Activated CD4-positive, CD25-positive, alpha-beta regulatory T cell treated with anti-CD3 and anti-CD28 coated beads, Interleukin-2, amount 50 U/mL, for 16 hours (primary cell): ENCODE data around the gene SLC13A4.

Experiments
- DNase-seq: peaks from one replicate; pipeline ENCODE4 v3.0.0-alpha.2; 2020; ENCODE audit warnings: low read depth, low spot score

The SLC13A4 gene

DNA sequence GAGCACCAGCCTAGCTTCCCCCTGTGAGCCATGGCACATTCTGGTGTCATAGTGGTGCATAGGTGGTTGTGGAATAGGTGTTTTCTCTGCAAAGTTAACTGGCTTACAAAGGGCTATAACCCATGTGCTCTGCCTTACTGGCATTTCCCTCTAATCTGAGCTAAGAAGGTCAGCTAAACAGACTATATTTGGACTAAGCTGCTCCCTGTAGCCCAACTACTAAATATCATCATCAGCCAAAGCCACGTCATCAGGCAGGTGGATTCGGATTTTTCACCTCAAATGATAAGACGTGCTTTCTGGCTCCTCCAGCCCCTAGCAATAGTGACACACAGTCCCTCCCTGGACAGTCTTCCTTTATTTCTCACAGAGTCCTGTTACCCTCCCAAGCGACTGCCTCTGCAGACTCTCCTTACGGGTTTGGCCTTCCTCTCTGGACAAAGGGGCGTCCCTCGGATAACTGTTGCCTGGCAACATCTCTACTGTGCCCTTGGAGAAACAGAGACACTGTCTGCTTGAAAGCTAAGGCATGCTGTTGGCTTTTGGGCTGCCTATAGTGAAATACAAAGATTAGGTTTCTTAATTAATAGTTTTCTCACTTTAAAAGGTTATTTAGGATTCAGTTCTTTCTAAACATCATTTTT lies 9.1 kb downstream of the SLC13A4 start:
- no peak for DNase-seq

DNA sequence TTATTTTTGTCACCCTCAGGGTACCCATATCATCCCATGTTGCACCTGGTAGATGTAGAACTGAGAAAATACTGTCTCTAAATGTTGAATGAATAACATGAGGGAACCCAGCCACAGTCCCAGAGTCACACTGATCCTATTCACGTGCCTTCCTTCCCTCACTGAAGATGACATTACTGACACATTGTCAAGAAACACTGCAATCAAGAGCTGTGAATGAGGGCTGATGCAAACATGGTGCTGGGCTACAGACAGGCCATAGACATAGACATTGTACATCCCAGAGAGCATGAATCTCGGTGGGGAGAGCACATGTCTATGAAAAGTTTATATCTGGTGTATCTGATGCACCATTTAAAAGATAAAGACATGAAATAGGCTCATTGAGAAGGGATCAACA lies 9.8 kb downstream of the SLC13A4 start:
- DNase-seq, result no peak

DNA sequence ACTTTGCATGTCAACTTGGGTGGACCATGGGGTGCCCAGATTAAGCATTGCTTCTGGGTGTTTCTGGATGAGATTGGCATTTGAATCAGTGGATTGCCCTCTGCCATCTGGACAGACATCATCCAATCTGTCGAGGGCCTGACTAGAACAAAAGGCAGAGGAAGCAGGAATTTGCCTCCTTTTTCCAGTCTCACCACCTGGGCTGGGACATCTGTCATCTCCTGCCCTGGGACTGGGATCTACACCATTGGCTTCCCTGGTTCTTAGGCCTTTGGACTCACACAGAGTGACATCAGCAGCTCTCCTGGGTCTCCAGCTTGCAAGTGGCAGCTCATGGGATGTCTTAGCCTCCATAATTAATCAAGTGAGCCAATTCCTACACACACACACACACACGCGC lies 10.3 kb downstream of the SLC13A4 start:
- DNase-seq, result no peak

DNA sequence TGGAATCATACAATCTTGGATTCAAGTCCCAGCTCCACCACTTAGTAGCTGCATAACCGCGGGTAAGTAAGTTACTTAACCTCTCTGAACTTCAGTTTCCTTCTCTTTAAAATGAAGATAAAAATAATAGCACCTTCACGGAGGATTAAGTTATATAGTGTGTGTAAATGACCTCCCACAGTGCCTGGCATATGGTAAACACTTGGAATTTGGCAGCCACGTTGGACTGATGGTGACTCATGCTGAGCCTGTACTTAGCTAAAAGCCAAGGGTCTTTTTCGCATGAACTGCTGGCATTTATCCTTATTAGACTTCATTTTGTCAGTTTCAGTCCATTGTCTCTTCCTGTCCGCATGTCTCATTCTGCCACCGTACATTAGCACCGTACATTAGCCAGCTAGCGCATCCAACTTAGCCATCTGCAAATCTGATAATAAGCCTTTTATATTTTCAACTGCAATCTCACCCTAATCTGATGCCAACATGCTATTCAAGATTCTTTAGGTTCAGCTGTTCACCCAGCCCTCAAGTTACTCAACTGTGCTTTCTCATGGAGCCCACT lies 11.2 kb downstream of the SLC13A4 start:
- no peak for DNase-seq

DNA sequence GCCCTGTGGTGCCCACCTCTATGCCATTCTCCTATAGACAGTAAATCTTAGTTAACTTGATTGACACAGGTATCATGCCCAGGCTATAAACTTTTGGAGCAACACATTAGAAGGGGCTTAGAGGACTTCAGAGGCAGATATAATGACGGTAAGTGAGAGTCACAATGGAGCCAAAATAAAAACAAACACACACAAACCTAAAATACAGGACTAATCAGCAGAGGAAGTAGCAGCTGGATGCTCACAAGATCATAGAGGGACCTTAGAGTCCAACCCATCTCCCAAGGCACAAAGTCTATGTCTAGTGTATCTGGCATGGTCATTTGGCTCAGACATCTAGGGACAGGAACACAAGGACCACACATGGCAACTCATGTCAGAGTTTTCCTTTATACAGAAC lies 12.3 kb downstream of the SLC13A4 start:
- no peak for DNase-seq

DNA sequence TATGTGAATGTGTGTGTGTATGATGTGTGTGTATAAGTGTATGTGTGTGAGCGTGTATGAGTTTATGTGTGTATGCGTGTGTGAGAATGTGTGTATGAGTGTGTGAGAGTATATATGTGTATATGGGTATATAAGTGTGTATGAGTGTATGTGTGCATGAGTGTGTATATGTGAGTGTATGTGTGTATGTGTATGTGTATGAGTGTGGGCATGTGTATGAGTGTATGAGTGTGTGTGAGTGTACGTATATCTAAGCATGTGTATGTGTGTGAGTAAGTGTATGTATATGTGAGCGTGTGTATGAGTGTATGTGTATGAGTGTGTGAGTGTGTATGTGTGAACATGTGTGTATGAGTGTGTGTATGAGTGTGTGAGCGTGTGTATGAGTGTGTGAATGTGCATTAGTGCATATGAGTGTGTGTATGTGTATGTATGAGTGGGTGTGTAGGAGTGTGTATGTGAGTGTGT lies 12.9 kb downstream of the SLC13A4 start:
- DNase-seq, result no peak

DNA sequence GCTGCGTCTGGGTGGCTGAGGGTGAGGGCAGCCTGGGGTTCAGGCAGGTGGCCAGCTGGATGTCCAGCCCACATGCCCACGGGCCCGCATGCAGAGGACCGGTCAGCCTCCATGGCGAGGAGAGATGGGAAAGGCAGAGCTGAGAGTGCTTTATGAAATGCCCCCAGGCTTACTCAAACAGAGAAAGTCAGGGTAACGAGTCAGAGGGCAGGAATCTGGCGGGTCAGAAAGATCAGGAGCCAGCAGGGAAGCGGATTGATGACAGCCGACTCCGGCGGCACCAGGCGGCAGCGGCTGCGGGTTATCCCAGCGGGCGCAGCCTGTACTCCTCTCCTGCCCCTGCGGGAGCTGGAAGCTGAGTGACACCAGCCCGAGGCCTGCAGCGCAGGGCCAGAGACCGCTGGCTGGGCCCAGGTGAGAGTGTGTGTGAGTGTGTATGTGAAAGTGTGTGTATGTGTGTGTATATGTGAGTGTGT lies 13.4 kb downstream of the SLC13A4 start:
- DNase-seq, result no peak

DNA sequence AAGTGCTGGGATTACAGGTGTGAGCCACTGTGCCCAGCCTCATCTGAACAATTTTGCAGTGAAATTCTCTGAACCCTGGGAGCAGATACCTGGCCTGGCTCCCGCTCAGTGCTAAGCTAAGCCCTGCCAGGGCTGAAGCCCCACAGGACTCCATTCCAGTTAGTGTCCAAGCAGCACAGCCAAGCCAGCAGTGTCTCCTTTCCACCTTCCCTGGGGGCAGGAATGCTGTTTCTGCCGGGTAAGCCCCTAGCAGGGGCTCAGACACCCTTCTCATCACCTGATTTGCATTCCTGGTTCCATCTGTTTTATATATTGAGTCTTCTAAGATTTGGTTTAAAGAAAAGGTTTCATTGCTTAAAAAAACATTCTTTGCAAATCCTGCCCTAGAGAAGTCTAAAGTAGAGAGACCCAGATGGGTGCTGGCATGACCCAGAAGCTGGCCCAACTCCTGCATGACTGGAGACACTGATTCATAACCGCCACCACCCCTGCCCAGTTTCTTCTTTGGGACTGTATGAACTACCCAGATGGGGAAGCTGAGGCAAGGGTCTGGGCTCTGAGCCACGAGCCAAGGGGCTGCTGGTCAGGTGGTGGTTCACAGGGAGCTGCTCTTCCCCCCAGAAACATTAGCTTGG lies 14.0 kb downstream of the SLC13A4 start:
- DNase-seq, result no peak

DNA sequence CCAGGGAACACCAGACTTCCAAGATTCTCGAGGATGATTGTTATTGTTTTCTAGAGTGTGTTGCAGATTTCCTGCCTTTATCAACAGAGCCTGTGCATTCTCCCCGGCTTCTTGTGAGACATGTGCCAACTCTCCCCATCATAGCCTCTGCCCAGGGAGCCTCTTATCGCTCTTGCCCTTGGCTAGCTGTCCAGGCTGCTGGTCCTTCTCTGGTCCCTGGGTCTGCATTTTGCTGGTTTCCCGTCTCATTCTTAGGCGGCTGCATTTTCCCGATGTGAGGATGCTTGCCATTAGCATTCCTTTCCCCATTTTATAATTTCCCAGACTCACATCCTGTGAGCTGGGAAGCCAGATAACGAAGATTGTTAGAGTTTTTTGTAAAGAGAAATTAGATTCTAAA lies 15.2 kb downstream of the SLC13A4 start:
- no peak for DNase-seq

DNA sequence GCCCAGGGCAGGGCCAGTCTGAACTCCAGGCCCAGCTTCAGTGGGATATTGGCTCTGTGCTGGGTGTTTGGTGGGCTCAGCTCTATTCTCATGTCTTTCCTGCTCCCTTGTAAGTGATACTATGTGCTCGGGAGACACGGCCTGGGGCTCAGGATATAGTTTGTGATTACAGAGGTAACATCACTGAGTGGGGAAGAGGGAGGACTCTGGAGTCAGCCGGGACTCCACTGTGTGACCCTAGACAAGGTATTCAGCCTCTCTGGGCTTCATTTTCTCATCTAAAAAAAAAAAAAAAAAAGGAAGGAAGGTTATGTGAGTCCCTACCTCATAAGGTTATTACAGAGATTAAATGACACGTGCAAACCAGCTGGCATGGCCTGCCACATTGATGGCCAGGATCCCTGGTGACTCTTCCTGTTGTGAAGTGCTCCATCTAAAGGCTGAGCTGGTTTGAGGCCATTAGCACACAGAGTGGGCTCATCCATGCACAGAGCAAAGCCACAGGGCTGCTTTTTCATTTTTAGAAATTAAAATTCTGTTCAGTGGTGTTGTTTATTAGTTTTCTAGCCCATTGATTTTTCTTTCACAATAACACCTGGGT lies 15.7 kb downstream of the SLC13A4 start:
- no peak for DNase-seq

DNA sequence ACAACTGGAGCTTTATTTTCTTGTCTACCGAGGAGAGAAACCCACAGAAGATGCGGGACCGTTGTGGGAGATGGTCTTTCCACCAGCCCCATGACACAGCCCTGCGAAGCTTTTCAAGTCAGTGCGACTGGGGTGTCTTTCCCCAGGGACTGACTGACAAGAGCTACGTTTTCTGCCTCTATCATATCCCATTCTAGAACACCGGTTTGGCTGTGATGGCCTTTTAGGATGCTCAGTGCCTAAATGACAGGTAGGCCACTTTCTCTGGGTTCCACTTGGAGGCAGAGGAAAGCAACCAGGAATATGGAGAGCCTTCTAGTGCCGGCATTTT lies 16.9 kb downstream of the SLC13A4 start:
- DNase-seq, result no peak

DNA sequence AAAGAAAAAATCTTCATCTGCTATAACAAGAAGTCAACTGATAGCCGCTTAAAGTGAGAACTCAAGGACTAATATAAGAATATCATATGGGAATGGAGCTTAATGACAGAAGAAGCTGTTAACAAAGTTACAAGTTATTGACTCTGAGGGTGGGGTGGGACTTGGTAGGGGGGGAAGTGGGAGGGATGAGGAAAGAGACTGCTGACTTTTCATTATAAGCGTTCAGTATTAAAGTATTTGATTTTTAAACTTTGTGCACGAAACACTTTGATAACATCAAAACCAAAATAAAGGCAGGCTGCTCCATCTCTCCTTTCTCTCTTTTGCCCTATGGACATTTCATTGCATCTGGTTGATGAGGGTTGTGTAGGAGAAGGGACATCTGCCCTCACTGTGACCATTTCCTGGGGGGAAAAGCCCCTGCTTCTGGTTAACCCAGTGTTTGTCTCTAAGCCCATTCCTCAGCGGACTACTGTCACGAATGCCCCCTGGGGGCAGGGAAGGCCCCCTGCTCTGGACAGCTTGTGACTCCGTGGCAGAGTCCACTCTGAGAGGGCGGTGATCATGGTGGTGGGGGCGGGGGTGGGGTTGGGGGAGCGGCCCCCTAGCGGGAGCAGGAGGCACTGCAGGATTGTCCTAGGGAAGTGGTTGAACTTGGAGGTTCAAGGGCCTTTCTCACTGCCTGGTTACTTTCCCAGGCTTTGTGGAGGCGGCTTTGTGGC lies 17.4 kb downstream of the SLC13A4 start:
- no peak for DNase-seq

DNA sequence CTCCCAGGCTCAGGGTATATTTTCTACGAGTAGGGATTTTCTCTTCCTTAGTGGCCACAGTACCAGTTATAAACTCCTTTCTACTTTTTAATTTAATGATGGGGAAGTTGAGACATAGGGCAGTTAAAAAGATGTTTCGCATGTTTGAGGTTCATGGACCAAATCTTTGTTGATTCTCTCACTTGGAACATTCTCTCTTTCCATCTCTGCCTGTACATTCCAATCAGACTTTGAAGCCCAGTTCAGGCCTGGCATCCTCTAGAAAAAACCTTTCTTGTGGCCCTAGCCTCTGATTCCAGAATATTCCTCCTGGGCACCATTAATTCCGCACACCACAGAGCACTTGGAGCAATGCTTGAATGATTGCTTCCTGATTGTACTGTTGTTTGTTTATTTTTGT lies 18.5 kb downstream of the SLC13A4 start:
- DNase-seq, result no peak

DNA sequence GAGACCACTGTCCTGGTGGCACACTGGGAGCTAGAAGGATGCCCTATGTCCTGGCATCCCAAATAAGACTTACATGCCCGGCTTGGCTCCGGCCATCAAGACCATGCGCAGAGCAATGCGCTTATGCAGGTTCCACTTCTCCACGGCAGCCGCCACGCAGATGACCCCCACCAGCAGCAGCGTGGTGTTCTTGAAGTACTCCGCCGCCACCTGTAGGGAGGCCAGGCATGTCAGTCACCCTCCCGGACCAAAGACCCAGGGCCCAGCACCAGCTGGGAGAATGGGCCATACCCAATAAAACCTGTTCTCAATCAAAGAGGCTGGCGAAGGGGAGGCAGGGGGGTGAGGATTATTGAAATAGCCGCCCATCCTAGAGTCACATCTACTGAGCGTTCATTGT lies 19.9 kb downstream of the SLC13A4 start:
- DNase-seq, result no peak

DNA sequence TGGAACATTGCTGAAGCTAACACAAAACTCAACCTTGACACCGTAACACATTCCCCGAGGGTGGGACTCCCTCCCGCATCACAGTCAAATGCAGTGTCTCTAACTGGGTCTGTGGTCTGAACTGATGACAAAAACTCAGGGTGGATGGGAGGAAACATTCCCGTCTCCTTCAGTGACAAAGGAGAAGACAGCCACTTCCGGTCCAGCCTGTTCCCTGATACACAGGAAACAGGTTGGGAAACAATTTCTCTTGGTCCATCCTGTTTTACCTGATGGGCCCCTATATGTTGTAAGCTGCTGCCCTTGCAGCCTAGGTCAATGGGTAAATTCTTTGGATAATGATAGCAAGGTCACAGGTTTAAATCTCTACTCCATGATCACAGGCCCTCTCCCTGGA lies 20.4 kb downstream of the SLC13A4 start:
- no peak for DNase-seq

DNA sequence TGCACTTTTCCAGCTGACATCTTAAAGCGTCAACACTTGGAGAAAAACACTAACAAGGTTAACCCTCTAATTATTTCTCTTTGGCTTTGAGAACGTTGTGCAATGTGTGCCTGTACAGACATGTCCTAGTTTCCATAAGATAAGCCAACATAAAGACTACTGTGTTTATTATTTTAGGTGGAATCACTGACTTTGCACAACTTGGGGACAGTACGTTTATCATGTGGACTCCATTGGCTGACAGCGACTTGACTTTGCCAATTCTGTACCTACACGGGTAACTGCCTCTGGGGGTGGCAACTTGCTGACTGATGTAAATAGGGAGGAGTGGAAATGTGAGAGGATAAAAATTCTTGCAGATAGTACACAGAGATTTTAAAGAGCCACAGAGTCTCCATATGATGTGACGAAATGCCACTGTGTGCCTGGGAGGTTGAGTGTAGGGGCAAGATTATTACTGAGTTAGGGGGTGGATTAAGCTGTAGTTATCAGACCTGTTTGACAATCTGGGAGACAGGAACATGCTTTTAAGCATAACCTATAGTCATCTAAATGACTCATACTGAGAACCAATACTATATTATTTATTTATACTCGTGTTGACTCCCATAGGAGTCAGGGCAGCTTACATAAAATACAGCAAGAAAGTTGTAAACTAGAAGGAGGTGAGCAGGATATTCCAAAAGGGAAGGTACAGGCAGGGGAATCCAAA lies 21.0 kb downstream of the SLC13A4 start:
- no peak for DNase-seq

DNA sequence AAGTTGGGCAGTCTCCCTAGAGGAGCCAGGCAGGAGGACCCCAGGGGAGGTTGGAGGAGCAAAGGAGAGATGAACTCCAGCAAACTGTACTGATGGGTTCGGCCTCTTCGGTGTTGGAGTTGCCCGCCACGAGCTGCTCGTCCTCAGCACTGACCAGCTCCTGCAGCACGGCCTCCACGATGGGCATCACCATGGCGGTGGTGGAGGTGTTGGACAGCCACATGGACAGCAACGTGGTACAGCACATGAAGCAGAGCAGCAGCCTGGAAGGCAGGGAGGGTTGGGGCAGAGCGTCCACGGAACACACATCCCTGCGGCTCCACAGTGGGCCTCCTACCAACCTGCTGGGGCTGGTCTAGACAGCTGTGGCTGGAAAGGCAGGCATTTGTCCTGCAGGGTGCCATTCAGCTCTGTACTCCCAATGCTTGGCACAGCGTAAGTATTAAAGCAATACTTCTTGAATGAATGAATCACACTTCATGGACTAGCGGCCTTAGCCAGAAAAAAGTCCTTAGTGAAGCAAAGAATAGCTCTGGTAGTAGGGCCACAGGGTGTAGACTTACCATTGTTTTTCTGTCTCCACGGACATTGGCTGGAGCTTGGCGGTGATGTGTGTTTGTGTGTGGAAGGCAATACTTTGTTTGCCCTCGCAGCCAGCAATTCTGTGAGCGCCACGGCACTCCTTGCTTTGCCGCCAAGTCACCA lies 21.8 kb downstream of the SLC13A4 start:
- no peak for DNase-seq

DNA sequence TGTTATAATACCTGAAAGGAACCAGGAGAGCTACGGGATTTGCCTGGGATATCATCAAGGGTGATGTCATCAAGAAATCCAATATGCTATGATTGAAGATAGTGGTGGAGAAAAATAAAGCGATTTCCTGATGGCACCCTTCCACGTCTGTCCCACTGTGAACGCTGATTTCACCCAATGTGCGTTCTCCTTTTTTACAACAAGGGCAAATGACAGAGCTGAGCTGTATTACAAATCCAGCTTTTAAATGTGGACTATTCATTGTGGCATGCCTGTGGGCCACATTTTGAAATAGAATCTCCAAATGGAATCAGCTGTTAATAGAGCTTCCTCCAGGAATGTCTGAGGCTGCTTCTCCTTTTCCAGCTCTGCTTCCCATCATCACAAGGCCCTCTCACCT lies 23.3 kb downstream of the SLC13A4 start:
- no peak for DNase-seq

DNA sequence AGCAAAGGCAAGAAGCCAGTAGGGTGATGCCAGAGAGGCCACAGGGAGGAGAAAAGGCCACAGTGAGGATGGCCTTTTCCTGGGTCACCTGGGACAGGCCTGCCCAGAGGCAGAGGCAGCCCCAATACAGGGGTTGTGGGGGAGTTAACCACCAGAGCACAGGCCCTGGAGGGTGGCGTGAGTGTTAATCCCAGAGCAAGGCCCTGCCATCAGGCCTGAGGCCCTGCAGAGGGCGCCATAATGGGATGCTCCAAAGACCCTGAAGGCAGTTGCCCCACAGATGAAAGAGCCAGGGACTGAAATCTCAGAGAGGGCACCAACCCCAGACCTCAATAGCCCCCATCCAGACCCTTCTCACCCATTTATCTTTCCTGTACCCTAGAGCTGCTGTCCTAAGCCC lies 23.9 kb downstream of the SLC13A4 start:
- DNase-seq, result no peak

DNA sequence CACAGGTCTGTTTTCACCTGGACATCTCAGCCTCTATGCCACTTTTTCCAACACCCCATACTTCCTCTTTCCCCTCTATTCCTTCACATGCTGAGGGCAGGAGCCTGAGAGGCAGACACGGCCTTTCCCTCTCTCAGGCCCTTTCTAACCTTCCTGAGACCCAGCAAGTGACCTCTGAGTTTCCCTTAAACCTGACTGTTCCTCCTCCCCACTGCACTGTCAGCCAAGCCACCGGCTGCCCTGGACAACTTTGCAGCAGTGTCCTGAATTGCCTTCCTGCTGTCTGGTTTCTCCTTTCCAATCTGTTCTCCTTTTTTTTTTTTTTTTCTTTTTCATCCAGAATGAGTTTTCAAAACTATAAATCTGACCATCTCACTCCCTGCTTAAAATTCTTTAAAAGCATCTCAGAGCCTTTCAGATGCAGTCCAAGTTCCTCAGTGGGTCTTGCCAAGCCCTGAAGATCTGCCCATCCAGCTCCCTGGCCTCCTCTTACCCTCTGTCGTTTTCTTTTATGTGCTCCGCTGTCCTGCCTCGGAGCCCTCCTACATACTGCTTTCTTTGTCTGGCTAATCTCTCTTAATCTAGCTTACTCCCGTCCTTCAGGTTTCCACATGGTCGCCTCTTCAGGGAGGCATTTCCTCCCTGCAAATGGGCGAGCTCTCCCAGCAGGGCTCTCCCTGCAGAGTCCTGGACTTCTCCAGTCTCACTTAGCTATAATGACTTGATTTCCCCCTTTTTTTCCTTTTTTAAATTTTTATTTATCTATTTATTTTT lies 30.5 kb downstream of the SLC13A4 start:
- DNase-seq, result no peak
